ENCODE data around the gene RNU1-2. TPM values are rescaled to one million over a fixed set of nuclear protein-coding genes. Genes with fewer than 3 reads are reported as not detected.
"Not testable (repeated sequence)": the region's sequence is repeated elsewhere in the genome, so short reads cannot be mapped to it uniquely, and the experiment has no call there.

The RNU1-2 gene
- total and polyA plus RNA-seq, 9 donors, result 2,384 TPM; not detected in 8

DNA sequence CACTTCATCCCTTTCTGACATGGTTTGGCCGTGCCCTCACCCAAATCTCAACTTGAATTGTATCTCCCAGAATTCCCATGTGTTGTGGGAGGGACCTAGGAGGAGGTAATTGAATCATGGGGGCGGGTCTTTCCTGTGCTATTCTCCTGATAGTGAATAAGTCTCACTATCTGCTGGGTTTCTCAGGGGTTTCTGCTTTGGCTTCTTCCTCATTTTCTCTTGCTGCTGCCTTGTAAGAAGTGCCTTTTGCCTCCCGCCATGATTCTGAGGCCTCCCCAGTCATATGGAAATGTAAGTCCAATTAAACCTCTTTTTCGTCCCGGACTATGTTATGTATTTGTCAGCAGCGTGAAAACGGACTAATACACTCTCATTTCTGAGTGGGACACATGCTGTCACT is 25.8 kb upstream of the RNU1-2 start:
- H3K4me1 ChIP-seq (ENCODE audit: control insufficient read depth, insufficient read depth, low read length); DNase-seq; H3K9me3 ChIP-seq (replicated peaks; ENCODE audit: control insufficient read depth, low read depth, low read length); H3K27ac ChIP-seq (ENCODE audit: low read length); H3K4me3 ChIP-seq (ENCODE audit: low read length); H3K36me3 ChIP-seq (ENCODE audit: control insufficient read depth, insufficient read depth, low read length): not testable (repeated sequence)
- H3K27me3 ChIP-seq (ENCODE audit: control insufficient read depth, insufficient read depth, low read length), result peaks cover 38% of the 10 kb centered on the region
- WGBS (ENCODE audit: insufficient coverage), result no CpG with 5 or more reads among the region's 7 CpGs

DNA sequence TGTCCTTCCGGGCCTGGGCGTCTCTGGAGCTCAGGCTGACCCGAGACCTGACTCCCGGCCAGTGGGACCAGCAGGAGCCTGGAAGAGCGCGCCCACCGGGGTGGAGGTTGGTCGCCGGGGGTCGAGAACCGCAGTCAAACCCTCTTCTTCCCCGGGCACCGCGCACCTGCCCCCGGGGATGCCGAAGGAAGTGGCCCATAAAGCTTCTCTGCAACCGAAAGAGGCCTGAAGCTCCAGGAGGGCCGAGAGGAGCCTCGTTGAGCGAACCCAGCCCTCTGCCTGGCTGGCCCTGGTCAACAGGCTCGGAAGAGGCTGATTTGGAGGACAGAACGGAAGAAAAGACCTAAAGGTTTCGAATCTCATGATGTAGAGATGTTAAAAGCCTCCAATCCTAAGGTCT is 24.6 kb upstream of the RNU1-2 start:
- not testable (repeated sequence) for H3K36me3 ChIP-seq (ENCODE audit: control insufficient read depth, insufficient read depth, low read length); DNase-seq; H3K27ac ChIP-seq (ENCODE audit: low read length); H3K9me3 ChIP-seq (replicated peaks; ENCODE audit: control insufficient read depth, low read depth, low read length); H3K4me3 ChIP-seq (ENCODE audit: low read length)
- Histone ChIP-seq H3K4me1 (ENCODE audit: control insufficient read depth, insufficient read depth, low read length) (peaks cover 12% of the 10 kb centered on the region), H3K27me3 (ENCODE audit: control insufficient read depth, insufficient read depth, low read length) (peaks cover 47% of the 10 kb centered on the region)
- WGBS (ENCODE audit: insufficient coverage), result 71% methylated on average over 2 of the region's 23 CpGs

DNA sequence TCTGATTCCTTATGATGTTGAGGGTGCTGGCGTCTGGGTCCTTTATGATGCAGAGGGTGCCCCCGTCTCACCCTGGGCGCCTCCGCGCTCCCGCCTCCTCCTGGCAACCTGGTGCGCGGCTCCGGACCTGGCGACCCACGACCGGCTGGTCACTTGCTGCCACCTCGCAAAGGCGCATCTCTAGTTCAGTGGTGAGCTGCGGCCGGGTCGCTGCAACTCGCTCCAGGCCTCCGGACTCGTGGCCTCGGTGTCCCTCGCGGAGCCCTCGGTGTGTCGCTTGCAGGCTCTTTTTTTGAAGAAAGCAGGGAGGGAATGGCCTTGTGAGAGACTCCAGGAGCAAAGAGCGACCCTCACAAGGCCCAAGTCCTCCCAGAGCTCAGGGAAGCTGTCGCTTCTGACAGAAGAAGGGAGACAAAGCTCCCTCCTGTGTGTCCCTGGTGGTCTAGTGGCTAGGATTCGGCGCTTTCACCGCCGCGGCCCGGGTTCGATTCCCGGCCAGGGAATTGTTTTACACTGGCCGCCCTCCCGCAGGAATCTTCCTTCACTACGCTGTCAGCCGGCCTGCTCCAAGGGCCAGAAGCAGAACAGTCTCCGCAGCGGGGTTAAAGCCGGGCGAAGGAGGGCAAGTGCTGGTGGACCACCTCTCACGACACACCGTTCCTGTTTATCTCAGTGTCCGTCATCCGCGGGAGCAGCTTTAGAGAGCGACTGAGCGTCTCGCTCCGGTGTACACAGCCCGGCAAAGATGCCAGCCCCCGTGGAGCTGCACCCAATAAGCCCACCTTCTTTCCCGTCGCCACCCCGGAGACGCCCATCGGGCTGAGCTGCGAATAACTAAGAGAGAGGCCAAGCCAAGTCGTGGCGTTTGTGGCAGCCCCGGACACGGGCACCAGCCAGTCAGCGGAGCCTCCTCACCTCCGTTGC is 23.4 kb upstream of the RNU1-2 start:
- H3K4me3 ChIP-seq (ENCODE audit: low read length), result peak overlapping the region; percentile 24
- peaks cover 56% of the 10 kb centered on the region for H3K27me3 ChIP-seq (ENCODE audit: control insufficient read depth, insufficient read depth, low read length)
- peak; percentile 66 for DNase-seq

DNA sequence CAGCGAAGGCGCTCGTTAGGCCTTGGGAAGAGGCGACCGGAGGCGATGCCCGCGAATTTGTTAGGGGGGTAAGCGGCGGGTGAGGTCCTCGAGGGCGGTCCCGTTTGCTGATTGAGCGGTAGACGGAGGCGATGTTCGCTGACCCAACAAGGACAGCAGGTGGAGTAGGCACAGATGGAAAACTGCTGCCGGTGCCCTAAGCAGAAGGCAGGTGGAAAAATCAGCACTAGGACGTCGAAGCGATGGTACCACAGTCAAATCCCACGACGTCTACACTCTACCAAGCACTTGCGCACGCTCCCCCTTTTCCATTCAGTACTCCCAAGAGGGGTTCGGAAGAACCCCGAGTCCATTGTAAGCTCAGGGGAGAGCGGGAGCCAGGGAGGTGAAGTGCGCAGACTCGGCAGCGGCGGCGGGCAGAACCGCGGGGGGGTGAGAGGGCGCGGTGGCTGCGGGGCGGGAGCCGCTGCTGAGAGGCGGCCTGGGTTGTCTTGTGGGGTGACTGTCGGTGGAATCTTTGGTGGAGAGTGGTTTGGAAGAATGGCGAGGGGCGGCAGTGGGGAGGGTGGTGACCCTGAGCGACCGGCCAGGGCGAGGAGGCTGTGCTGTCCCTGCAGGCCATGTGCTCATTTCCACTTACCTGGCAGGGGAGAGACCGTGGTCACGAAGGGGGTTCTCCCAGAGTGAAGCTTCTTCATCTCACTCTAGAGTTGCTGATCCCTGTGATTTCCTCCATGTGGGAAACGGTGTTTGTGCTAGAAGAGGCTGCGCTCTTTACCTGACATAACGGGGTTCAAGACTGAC is 22.5 kb upstream of the RNU1-2 start:
- WGBS (ENCODE audit: insufficient coverage), result 21% methylated on average over 6 of the region's 52 CpGs
- peak overlapping the region; percentile 17 for H3K4me3 ChIP-seq (ENCODE audit: low read length)
- peak; percentile 33 for DNase-seq

More for the DNA sequence above, 23.4 kb upstream of the RNU1-2 start:
- peaks cover 12% of the 10 kb centered on the region for H3K4me1 ChIP-seq (ENCODE audit: control insufficient read depth, insufficient read depth, low read length)
- not testable (repeated sequence) for H3K27ac ChIP-seq (ENCODE audit: low read length); H3K9me3 ChIP-seq (replicated peaks; ENCODE audit: control insufficient read depth, low read depth, low read length); H3K36me3 ChIP-seq (ENCODE audit: control insufficient read depth, insufficient read depth, low read length)
- 9% methylated on average over 30 of the region's 66 CpGs for WGBS (ENCODE audit: insufficient coverage)

DNA sequence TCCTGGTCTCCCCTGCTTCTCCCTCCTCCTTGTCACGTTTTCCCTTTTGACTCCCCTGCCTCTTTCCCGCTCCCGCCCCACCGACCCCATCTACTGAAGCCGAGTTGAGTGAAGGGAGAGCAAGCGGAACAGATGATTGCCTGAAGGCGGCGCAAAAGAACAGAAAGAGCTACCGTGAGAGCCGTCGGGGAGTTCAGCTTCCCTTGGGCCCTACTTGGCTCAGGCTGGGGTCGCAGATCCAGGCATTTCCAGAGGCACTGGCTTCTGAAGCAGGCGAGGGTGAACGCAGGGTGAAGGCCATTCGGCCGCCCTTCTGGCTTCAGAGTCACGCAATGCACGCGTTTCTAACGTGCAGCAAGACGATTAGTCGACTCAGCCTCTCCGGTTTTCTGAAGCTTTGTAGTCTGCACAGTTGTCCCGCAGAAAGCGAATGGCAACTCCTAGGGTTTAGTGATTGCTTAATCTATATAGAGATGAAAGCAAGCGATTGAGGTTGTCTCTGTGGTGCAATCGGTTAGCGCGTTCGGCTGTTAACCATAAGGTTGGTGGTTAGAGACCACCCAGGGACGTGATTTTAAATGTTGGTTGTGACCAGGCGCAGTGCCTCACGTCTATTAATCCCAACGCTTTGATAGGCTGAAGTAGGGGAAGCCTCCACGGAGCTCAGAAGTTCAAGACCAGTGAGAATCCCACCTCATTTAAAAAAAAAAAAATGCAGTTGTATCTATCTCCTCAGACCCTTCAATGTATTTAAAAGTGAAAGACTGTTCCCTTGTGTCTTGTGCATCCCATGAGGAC is 20.6 kb upstream of the RNU1-2 start:
- Histone ChIP-seq H3K27me3 (ENCODE audit: control insufficient read depth, insufficient read depth, low read length) (peaks cover 54% of the 10 kb centered on the region), H3K4me1 (ENCODE audit: control insufficient read depth, insufficient read depth, low read length) (peaks cover 12% of the 10 kb centered on the region)
- H3K4me3 ChIP-seq (ENCODE audit: low read length); H3K36me3 ChIP-seq (ENCODE audit: control insufficient read depth, insufficient read depth, low read length); DNase-seq; H3K9me3 ChIP-seq (replicated peaks; ENCODE audit: control insufficient read depth, low read depth, low read length); H3K27ac ChIP-seq (ENCODE audit: low read length): not testable (repeated sequence)
- 19% methylated on average over 8 of the region's 35 CpGs for WGBS (ENCODE audit: insufficient coverage)

More for the DNA sequence above, 22.5 kb upstream of the RNU1-2 start:
- H3K27ac ChIP-seq (ENCODE audit: low read length); H3K9me3 ChIP-seq (replicated peaks; ENCODE audit: control insufficient read depth, low read depth, low read length); H3K36me3 ChIP-seq (ENCODE audit: control insufficient read depth, insufficient read depth, low read length): not testable (repeated sequence)
- Histone ChIP-seq H3K27me3 (ENCODE audit: control insufficient read depth, insufficient read depth, low read length) (peaks cover 56% of the 10 kb centered on the region), H3K4me1 (ENCODE audit: control insufficient read depth, insufficient read depth, low read length) (peaks cover 12% of the 10 kb centered on the region)

DNA sequence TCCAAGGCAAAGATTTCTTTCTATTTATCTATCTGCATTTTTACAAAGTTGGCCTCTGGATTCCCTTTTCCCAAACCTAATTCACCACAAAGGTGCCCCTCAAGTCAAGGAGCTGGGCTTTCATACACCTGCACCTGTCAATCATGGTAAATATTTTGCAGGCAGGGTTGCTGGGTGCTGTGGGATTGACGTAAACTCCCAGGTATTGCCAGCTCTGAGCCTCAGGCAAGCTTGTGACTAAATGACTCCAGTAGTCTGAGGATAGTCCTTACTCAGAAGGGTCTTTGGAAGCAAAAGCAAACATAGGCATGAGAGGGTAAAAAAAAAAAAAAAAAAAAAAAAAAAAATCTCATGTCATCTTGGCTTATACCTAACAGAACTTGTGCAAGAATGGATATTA is 14.0 kb upstream of the RNU1-2 start:
- H3K4me1 ChIP-seq (ENCODE audit: control insufficient read depth, insufficient read depth, low read length); H3K36me3 ChIP-seq (ENCODE audit: control insufficient read depth, insufficient read depth, low read length); H3K4me3 ChIP-seq (ENCODE audit: low read length); H3K9me3 ChIP-seq (replicated peaks; ENCODE audit: control insufficient read depth, low read depth, low read length): not testable (repeated sequence)
- DNase-seq, result peak; percentile 61
- 83% methylated on average over 1 of the region's 1 CpG for WGBS (ENCODE audit: insufficient coverage)
- H3K27me3 ChIP-seq (ENCODE audit: control insufficient read depth, insufficient read depth, low read length), result peaks cover 11% of the 10 kb centered on the region
- H3K27ac ChIP-seq (ENCODE audit: low read length), result peak overlapping the region; percentile 23

DNA sequence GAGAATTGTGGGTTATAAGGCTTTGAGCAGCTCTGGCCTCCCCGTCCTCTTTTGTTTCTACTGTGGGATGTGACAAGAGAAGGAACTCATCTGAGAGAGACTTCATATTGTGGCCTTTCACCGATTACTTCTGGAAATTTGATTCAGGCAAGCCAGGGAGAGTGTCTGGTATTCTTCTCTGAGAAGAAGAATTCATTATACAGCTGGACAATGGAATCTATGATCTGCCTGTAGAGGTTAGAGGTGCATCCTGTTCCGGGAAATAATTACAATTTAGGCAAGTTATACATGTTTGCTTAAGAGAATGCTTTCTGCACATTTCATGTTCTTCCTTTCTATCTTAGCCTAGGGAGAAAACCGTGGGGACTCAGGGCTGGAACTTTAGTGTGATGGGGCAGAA is 12.8 kb upstream of the RNU1-2 start:
- no peaks in the 10 kb centered on the region for H3K36me3 ChIP-seq (ENCODE audit: control insufficient read depth, insufficient read depth, low read length)
- H3K4me1 ChIP-seq (ENCODE audit: control insufficient read depth, insufficient read depth, low read length), result peaks cover 8% of the 10 kb centered on the region
- peaks cover 13% of the 10 kb centered on the region for H3K27me3 ChIP-seq (ENCODE audit: control insufficient read depth, insufficient read depth, low read length)
- peak; percentile 53 for DNase-seq
- H3K27ac ChIP-seq (ENCODE audit: low read length), result peak overlapping the region; percentile 68
- no peaks in the 10 kb centered on the region for H3K9me3 ChIP-seq (replicated peaks; ENCODE audit: control insufficient read depth, low read depth, low read length)
- 69% methylated on average over 2 of the region's 4 CpGs for WGBS (ENCODE audit: insufficient coverage)
- H3K4me3 ChIP-seq (ENCODE audit: low read length), result no peak overlapping the region

DNA sequence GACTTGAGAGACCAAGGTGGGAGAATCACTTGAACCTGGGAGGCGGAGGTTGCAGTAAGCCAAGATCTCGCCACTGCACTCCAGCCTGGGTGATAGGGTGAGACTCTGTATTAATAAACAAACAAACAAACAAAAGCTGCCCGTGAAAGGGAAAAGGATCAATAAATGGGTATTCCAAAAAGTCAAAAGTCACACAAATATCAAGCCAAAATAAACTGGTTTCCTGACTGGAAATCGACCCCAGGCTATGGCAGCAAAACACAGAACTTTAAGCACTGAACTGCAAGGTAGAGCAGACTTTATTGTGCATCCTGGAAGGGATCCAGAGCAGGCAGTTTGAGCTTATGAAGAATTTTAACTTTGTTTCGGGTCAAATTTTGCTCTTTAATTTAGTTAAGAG is 11.3 kb upstream of the RNU1-2 start:
- H3K4me3 ChIP-seq (ENCODE audit: low read length); DNase-seq; H3K36me3 ChIP-seq (ENCODE audit: control insufficient read depth, insufficient read depth, low read length); H3K9me3 ChIP-seq (replicated peaks; ENCODE audit: control insufficient read depth, low read depth, low read length); H3K27ac ChIP-seq (ENCODE audit: low read length): not testable (repeated sequence)
- H3K4me1 ChIP-seq (ENCODE audit: control insufficient read depth, insufficient read depth, low read length), result peaks cover 17% of the 10 kb centered on the region
- peaks cover 14% of the 10 kb centered on the region for H3K27me3 ChIP-seq (ENCODE audit: control insufficient read depth, insufficient read depth, low read length)
- WGBS (ENCODE audit: insufficient coverage), result 67% methylated on average over 1 of the region's 5 CpGs

DNA sequence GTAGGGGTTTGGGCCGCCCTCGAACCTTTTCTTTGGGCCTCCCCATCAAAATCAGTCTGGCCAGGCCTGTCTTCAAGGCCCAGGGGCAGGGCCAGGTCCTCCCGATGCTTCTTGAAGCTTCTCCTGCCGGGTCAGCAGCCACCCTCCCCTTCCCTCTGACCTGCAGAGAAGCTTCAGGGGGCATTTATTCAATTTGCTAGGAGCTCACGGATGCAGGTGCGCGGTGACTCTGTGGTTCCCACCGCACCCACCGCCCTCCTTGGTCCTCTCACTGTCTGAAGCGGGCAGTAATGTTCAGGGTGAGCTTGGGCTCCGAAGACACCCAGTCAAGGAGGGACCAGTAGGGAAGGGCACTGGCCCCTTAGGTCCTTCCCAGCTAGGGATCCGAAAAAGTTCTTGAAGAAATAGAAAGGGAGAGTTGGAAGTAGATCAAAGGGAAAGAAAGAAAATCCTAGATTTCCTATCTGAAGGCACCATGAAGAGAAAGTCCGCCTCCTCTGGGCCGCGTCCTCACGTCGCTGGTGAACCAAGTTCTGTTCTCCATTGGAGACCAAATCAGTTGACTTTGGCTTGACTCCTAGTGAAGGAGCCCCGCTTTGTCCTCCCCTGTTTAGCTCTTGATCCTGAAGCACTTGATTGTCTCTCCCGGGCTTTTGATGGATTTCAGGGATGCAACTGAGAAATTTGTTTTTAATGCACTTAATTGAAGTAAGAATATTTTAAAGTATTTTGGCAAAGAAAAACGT is 8.7 kb upstream of the RNU1-2 start:
- Histone ChIP-seq H3K4me1 (ENCODE audit: control insufficient read depth, insufficient read depth, low read length) (peaks cover 18% of the 10 kb centered on the region), H3K27me3 (ENCODE audit: control insufficient read depth, insufficient read depth, low read length) (peaks cover 12% of the 10 kb centered on the region), H3K9me3 (replicated peaks; ENCODE audit: control insufficient read depth, low read depth, low read length) (no peaks in the 10 kb centered on the region), H3K36me3 (ENCODE audit: control insufficient read depth, insufficient read depth, low read length) (no peaks in the 10 kb centered on the region), H3K27ac (ENCODE audit: low read length) (no peak overlapping the region), H3K4me3 (ENCODE audit: low read length) (no peak overlapping the region)
- 92% methylated on average over 18 of the region's 20 CpGs for WGBS (ENCODE audit: insufficient coverage)
- DNase-seq, result no peak
